Femur (tissue), 1 donor: Measurements from ENCODE around the gene MRAP2.

Experiments
- DNase-seq: peaks from one replicate; pipeline ENCODE4 v3.0.0-alpha.2; 2017

Gene MRAP2

DNA sequence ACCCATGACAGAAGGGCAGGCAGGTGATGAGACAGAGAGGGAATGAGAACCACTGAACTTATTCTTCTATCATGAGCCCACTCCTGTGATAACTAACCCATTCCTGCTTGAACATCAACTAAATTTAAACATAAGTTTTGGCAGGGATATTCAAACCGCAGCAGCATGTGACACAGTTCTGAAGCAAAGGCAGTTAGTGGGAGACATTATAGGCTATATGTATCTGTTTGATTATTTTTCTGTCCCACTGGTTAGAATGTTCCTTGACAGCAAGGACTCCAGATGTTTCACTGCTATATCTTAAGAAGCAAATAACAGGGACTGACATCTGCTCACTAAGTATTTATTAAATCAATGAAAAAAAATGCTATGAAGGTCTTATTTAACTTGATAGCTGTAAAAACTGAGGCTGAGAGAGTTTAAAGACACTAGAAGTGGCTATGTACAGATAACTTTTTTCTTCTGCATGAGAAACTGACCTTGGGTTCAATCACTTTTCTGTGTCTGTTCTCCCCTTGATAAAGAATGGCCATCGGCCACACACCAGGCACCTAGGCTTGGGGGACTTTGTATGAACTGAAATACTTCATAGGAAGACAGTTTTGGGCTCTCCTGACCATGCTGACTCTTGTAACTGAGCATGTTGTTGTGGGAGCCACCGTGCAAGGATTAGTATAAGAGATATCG, 102.9 kb downstream of the MRAP2 start:
- DNase-seq = no peak

DNA sequence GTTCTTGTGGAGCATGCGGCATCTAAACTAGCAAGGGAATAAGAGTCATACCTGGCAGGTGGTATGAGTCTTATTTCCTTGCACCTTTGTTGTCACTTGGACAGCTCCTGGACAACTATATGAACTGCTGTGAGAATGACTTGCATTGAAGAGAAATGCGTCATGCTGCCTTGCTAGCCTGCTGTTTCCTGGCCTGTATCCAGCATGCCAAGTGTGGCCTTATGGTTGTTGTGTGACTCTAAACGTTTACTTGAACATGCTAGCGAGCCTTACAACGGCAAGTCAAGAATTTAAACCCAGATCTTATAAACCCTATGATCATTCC, 103.4 kb downstream of the MRAP2 start:
- peak; percentile 35 for DNase-seq

GRCh38 chr6:84137989-84138575, 104.5 kb downstream of the MRAP2 start:
- DNase-seq = no peak

DNA sequence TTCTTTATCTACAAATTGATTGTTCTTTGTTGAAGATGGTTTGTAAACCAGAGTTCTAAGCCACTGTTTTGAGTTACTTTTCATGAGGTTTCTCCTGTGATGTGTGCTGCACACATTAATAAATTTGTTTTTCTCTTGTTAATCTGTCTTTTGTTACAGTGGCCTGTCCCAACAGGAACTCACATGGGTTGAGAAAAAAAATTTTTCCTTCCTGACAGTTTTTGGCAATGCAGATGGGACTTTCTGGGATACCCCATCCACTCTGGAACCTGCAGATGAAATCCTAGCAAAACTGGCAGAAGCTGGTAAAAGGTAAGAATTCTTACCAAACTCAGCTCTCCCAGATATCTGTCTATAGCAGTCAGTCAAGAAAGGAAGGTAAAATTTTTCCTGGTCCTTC, 105.7 kb downstream of the MRAP2 start:
- no peak for DNase-seq
